Rectal smooth muscle tissue (tissue), 1 donor: ENCODE results near the gene ZFYVE28.
"Not testable (repeated sequence)": the region's sequence is repeated elsewhere in the genome, so short reads cannot be mapped to it uniquely, and the experiment has no call there.

Experiments used
- H3K27ac ChIP-seq: one replicate; pipeline ENCODE4 v1.7.0; 2013; ENCODE audit warnings: low read depth, low read length, inconsistent platforms
- H3K27me3 ChIP-seq: one replicate; pipeline ENCODE4 v1.7.0; 2013; ENCODE audit warnings: low read length; ENCODE audit not compliant: control insufficient read depth, insufficient read depth
- H3K36me3 ChIP-seq: one replicate; pipeline ENCODE4 v1.7.0; 2013; ENCODE audit warnings: low read length; ENCODE audit not compliant: control insufficient read depth, insufficient read depth
- H3K4me1 ChIP-seq: one replicate; pipeline ENCODE4 v1.7.0; 2013; ENCODE audit warnings: low read length; ENCODE audit not compliant: control insufficient read depth, insufficient read depth
- H3K4me3 ChIP-seq: one replicate; pipeline ENCODE4 v1.7.0; 2013; ENCODE audit warnings: low read length
- H3K9ac ChIP-seq: one replicate; pipeline ENCODE4 v1.7.0; 2013; ENCODE audit warnings: low read length

Gene ZFYVE28

DNA sequence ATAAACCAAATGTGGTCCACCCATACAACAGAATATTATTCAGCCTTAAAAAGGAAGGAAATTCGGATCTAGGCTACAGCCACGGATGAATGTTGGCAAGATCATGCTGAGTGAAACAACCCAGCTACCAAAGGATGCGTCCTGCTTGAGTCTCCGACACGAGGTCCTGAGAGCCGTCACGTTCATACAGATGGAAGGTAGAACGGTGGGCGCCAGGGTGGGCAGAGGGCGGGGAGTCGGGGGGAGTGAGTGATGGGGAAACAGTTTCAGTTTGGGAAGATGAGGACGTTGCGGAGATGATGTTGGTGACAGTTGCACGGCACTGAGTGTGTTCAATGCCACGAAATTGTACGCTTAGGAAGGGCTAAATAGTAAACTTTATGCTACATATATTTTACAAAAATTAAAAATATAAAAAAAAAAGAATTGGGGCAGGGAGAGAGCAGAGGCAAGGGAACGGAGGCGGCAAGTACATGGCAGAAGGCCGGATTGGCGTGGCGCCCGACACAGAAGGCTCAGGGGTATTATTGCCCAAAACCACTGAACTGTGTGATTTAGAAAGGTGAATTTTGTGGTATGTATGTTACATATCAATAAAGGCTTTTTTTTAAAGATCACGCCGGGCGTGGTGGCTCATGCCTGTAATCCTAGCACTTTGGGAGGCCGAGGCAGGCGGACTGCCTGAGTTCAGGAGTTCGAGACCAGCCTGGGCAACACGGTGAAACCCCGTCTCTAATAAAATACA is 141.7 kb downstream of the ZFYVE28 start:
- no peaks in the 10 kb centered on the region for H3K27me3 ChIP-seq

DNA sequence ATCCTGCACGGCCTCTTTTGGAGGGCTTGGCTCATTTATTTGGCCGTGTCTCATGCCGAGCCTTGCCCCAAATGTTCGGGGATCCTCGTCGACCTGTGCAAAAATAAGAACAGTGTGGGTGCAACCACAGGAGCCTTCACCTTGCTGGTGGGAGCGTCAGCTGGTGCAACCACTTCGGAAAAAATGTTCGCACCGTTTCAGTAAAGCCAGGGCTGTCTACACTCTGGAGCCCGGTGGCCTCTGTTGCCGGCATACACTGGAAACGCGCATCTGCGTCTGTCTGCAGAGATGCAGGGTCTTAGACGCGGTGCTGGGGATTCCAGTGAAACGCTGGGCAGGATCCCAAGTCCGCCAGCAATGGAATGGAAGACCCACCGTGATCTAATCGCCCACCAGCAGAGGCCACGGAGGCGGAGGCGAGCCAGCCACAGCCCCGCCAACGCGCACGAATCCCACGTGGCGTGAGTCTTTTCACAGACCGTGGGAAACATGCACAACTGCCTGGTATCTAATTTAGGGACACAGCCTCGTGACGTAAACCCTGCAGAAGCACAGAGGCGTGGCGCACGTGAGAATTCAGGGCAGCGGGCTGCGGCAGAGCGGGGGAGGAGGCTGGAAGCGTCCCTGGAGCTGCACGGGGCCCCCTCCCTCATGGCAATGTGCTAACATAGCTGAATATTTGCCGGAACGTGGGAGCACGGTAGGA is 142.7 kb downstream of the ZFYVE28 start:
- H3K36me3 ChIP-seq: peaks cover 2% of the 10 kb centered on the region
- no peak overlapping the region for H3K4me3 ChIP-seq
- no peaks in the 10 kb centered on the region for H3K4me1 ChIP-seq
- no peaks in the 10 kb centered on the region for H3K27me3 ChIP-seq
- H3K27ac ChIP-seq: no peak overlapping the region
- no peak overlapping the region for H3K9ac ChIP-seq

More for the DNA sequence above, 141.7 kb downstream of the ZFYVE28 start:
- Histone ChIP-seq H3K4me3 (no peak overlapping the region), H3K9ac (no peak overlapping the region), H3K27ac (no peak overlapping the region), H3K36me3 (peaks cover 2% of the 10 kb centered on the region), H3K4me1 (no peaks in the 10 kb centered on the region)

GRCh38 chr4:2275044-2275397 is 143.4 kb downstream of the ZFYVE28 start:
- not testable (repeated sequence) for H3K27ac ChIP-seq, H3K4me1 ChIP-seq, H3K27me3 ChIP-seq, H3K9ac ChIP-seq, H3K4me3 ChIP-seq, H3K36me3 ChIP-seq

GRCh38 chr4:2274320-2275043 is 144.0 kb downstream of the ZFYVE28 start:
- Histone ChIP-seq H3K9ac (no peak overlapping the region), H3K4me1 (no peaks in the 10 kb centered on the region), H3K4me3 (no peak overlapping the region), H3K27ac (no peak overlapping the region), H3K27me3 (no peaks in the 10 kb centered on the region), H3K36me3 (peaks cover 2% of the 10 kb centered on the region)

DNA sequence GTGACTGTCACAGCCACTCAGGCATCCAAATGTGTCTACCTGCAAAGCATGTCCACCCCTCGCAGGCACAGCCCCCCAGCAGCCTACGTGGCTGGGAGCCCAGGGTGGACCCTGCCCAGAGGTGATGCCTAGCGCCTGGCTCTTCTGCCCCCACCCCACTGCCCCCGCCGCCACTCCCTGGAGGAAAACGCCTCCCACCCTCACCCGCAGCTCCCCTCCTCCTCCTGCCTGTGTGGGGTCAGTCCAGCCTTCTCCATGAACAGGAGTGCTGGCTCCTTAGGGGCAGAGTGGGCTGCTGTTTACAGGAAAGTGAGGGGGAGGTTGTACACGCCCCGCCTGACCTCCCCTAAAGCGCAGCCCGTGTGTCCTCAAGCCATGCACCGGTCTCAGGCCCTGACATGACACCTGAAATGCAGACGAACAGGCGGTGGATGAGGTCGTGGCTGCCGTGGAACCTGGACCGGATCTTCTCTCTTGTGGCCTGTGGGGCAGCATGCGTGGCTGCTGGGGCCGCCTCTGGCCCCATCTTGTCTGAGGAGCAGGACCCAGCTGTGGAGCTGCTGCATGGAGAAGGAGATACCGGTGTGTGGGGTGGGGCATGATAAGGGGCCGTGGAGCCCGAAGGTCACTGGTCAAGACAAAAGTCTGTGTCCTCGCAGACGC is 144.7 kb downstream of the ZFYVE28 start:
- H3K4me1 ChIP-seq: no peaks in the 10 kb centered on the region
- no peak overlapping the region for H3K4me3 ChIP-seq
- no peak overlapping the region for H3K9ac ChIP-seq
- peaks cover 2% of the 10 kb centered on the region for H3K36me3 ChIP-seq
- H3K27ac ChIP-seq: no peak overlapping the region
- H3K27me3 ChIP-seq: no peaks in the 10 kb centered on the region

- Histone ChIP-seq H3K27ac (no peak overlapping the region), H3K4me3 (no peak overlapping the region), H3K4me1 (no peaks in the 10 kb centered on the region), H3K9ac (no peak overlapping the region), H3K36me3 (peaks cover 2% of the 10 kb centered on the region), H3K27me3 (no peaks in the 10 kb centered on the region)
Observed at GRCh38 chr4:2273221-2273620, 145.2 kb downstream of the ZFYVE28 start.

GRCh38 chr4:2272828-2273120 is 145.7 kb downstream of the ZFYVE28 start:
- Histone ChIP-seq H3K4me3 (no peak overlapping the region), H3K9ac (no peak overlapping the region), H3K27me3 (no peaks in the 10 kb centered on the region), H3K36me3 (peaks cover 2% of the 10 kb centered on the region), H3K4me1 (no peaks in the 10 kb centered on the region), H3K27ac (no peak overlapping the region)

GRCh38 chr4:2272026-2272827 is 146.2 kb downstream of the ZFYVE28 start:
- no peaks in the 10 kb centered on the region for H3K27me3 ChIP-seq
- peaks cover 2% of the 10 kb centered on the region for H3K36me3 ChIP-seq
- H3K4me1 ChIP-seq: no peaks in the 10 kb centered on the region
- no peak overlapping the region for H3K9ac ChIP-seq
- no peak overlapping the region for H3K27ac ChIP-seq
- no peak overlapping the region for H3K4me3 ChIP-seq

DNA sequence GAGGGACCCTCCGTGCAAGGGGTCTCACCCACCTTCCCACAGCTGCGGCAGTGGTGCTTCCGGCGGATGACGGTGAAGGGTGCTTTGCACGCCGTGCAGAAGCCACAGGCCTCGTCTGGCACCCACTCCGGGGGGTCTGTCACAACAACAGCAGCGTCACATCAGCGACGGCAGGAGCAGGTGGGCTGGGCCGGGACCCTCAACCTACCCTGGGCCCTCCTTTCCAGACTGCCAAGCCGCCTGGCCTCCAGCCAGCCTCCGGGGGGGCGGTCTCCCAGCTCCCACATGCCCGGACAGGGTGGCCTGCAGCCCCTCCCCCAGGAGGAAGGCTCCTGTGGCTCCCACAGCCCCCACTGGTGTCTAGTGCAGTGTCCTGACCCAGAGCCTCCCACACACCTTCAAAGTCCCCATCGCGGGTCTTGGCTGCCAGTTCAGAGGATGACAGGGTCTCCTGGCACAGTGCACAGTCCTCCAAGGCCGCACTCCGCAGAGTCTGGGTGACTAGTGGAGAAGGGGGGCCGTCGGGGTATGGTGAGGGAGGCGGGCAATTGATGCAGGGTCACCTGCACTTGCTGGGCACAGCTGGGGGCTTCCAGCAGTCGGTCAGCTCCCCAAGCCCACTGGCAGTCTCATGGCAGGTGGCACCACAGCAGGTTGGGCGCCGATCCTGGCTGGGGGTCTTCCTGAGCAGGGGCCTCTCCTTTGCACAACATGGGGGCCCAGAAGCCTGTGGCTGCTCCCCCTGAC is 147.0 kb downstream of the ZFYVE28 start:
- Histone ChIP-seq H3K27me3 (no peaks in the 10 kb centered on the region), H3K9ac (no peak overlapping the region), H3K27ac (no peak overlapping the region), H3K4me3 (no peak overlapping the region), H3K4me1 (peaks cover 5% of the 10 kb centered on the region), H3K36me3 (peaks cover 2% of the 10 kb centered on the region)

GRCh38 chr4:2270341-2271165 is 147.9 kb downstream of the ZFYVE28 start:
- Histone ChIP-seq H3K27me3 (no peaks in the 10 kb centered on the region), H3K36me3 (peaks cover 2% of the 10 kb centered on the region), H3K27ac (no peak overlapping the region), H3K9ac (no peak overlapping the region), H3K4me1 (peaks cover 12% of the 10 kb centered on the region), H3K4me3 (no peak overlapping the region)

- Histone ChIP-seq H3K4me3 (no peak overlapping the region), H3K27ac (no peak overlapping the region), H3K4me1 (peaks cover 14% of the 10 kb centered on the region), H3K9ac (no peak overlapping the region), H3K36me3 (peaks cover 2% of the 10 kb centered on the region), H3K27me3 (no peaks in the 10 kb centered on the region)
Observed at GRCh38 chr4:2269618-2270163, 148.8 kb downstream of the ZFYVE28 start.
